ENCODE measurements around the gene NOL4L.

Gene NOL4L

GRCh38 chr20:32538526-32538939, 46.6 kb downstream of the NOL4L start:
- no peak for DNase-seq

DNA sequence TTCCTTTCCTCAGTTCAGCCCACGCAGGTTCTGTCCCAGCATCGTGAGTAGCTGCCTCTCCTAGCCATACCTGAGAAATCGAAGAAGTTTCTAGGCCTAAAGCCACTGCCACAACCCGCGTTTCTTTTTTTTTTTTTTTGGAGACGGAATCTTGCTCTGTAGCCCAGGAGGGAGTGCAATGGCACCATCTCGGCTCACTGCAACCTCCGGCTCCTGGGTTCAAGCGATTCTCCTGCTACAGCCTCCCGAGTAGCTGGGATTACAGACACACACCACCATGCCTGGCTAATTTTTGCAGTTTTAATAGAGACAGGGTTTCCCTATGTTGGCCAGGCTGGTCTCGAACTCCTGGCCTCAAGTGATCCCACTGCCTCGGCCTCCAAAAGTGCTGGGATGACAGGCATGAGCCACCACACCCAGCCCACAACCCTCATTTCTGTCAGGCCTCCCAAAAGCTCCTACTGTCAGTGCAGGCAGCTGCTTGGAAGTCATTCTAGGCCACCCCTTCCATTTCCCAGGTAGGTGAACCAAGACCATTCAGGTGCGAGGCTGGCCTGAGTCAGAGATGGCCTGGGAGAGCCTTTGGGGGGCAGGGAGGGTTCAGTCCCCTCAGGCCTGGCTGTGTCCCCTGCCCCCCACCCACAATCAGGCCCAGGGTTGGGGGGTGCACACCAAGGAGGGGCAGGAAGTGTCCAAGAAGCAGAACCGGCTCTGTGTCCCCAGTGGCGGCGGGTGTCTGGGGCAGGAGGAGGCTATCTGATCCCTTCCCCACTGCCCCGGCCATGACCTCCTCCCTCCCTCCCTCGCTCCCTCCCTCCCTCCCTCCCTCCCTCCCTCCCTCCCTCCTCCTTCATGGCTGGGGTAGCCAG, 47.2 kb downstream of the NOL4L start:
- no peak for DNase-seq

GRCh38 chr20:32536851-32537656, 48.1 kb downstream of the NOL4L start:
- peak; percentile 81 for DNase-seq

- DNase-seq = peak; percentile 72
Observed at GRCh38 chr20:32535953-32536823, 48.9 kb downstream of the NOL4L start.

GRCh38 chr20:32535316-32535952, 49.7 kb downstream of the NOL4L start:
- DNase-seq = no peak

DNA sequence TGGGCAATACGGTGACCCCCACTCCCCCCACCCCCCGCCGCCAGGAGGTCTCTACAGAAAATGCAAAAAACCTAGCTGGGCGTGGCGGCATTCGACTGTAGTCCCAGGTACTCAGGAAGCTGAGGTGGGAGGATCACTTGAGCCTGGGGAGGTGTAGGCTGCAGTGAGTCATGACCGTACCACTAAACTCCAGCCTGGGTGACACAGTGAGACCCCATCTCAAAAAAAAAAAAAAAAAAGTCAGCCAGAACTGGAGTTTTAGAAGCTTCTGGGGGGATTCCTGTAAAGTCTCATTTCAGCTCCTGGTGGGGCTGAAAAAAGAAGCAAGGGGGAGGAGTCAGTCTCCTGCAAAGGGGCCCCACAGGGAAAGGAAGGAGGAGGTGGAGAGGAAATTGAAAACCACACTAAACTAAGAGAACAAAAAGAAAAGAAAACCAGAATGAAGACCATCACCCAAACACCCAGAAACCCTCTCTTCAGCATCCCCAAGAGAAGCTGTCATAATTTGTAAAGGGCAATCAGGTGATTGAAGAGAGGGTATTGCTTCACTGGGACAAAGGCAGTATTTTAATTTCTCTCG, 50.4 kb downstream of the NOL4L start:
- DNase-seq = no peak

- no peak for DNase-seq
Observed at GRCh38 chr20:32533732-32534131, 51.4 kb downstream of the NOL4L start.

DNA sequence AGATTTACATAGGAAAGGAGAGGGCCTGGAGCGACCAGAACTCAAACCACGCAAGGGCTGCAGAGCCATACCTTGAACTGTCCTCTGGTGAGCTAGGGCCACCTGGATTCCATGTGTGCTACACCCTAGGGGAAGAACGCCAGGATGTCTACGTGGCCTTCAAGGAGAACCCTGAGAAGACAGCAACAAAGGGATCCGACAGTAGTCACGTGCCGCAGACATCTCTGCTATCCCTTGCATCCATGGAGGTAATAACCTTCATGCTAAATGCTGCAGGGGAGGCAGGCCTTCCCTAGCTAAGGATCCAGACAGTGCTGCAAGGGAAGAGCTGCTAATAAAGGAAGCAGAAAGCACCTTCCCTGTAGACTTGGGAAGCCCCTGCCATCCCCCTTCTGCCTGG, 52.9 kb downstream of the NOL4L start:
- DNase-seq = no peak

GRCh38 chr20:32528905-32529670, 56.0 kb downstream of the NOL4L start:
- DNase-seq = no peak

- DNase-seq = peak; percentile 71
Observed at GRCh38 chr20:32528171-32528891, 56.8 kb downstream of the NOL4L start.

- no peak for DNase-seq
Observed at GRCh38 chr20:32527447-32528055, 57.6 kb downstream of the NOL4L start.

DNA sequence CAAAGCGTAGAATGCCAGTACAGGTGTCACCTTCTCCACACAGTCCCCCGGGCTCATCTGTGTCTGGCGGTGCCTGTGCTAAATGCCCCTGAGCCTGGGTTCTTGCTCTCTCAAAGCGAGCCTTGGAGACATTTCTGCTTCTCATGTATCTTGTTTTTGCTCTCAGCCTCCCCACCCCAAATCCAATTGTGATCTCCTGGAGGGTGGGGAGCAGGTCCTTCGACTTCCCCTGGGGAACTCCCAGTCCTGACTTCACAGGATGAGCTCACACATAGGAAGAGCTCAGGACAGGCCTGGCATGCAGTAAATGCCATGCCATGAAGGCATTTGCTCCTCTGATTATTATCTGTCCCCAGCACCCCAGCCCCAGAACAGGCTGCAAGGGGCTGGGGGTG, 58.1 kb downstream of the NOL4L start:
- no peak for DNase-seq

DNA sequence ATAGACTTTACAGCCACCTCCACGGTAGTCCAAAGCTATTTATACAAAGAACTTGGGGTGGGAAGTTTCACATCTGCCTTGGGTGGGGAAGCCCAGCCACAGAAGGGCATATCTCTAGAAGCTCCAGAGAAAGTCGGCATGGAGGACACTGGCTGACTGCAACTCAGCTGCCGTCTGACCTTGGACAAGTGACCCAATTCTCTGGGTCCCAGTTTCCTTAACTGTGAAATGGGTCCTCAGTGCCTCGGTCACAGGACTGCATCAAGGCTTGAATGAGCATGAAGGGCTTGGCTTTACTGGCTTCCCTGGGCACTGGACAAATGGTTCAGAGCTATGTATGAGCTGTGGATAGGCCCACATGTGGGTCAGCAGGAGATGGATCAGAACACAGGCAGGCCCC, 58.6 kb downstream of the NOL4L start:
- no peak for DNase-seq

DNA sequence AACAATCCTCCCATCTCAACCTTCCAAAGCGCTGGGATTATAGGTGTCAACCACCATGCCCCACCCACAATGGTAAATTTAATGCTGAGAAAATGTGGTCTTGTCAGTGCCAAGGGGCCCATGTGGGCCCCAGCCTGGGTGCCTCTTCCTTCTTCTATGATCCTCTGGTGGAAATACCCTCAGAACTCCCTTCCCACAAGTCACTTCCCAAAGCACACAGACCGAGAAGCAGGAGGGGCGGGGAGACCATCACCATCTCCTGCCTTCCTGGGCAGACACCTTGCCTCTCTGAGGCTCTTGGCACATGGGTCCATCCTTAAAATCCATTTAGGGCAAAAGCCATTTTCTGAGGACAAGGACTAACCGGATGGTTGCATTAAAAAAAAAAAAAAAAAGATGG, 59.0 kb downstream of the NOL4L start:
- DNase-seq = no peak

- no peak for DNase-seq
Observed at GRCh38 chr20:32524829-32525501, 60.2 kb downstream of the NOL4L start.

DNA sequence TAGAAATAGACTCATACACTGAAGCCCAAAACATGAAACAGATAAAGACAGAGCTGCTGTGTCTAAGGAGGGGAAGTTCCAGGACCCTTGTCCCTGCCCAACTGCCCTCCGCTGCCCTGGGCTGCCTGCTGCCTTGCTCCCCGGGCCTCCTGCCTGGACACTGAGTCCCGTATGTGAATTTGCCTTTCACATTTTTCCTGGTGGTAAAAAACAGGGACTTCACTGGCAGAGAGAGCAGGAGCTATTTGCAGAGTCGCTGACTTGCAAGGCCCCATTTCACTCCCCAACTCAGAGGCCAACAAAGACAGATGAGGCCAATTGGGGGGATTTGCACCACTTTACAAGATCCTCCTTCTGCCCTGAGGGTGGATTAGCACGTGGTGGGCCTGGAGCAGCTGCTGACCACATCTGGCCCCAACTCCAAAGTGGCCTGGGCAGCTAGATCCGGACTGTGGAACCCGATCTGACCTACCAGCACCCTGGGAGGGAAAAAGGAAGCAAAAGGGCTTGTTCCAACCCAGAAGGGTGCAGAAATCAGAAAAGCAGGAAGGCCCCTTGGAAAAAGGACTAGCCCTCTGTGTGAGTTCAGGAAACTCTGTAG, 61.4 kb downstream of the NOL4L start:
- DNase-seq = no peak

DNA sequence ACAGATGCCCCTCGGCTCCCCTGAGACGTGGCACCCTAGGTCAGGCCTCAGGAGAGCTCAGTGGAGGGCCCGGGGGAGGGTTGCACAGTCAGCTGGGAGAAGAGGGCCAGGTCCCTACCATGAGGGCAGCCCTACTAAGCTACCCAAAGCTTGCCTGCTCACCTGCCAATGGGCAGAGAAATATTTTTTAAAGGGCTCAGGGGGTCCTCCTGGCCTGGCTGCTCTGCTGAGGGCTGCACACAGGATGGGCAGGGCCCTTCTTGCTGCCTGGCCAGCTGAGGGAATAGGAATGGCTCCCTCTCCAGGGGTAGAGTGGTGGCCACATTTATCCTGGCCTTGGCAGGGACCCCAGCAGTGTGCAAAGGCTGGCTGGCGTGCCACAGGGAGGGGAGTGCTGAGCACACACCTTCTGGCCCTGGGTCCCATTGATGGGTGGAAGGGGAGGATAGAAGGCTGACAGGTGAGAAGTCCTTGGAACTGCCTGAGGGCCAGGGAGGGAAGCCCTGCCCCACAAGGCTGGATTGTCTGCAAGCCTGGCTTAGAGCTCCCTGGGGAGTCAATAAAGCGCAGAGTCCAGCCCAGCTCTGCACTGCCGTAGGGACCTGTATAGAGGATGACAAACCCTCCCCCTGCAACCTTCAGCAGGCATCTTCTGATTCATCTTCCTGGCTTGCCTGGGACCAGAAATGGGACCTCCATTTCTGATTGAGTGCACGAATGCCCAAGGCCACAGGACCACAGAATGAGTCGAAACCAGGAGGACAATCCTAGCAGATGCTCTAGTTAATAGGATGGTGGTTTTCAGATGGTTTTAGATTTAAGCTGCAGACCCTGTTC, 62.1 kb downstream of the NOL4L start:
- peak; percentile 36 for DNase-seq

DNA sequence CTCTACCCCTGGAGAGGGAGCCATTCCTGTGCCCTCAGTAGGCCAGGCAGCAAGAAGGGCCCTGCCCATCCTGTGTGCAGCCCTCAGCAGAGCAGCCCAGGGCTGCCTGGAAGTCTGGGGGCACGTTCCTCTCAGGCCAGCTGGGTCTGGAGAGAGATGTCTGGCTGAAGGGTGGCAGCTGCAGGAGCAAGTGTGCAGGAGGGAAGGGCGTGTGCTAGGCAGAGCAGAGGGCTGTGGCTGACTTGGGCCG, 62.7 kb downstream of the NOL4L start:
- DNase-seq = no peak

Measured in NCI-H2107 (cell line).